HG03025 (cell line): ENCODE results near the gene ATP1B1.
A peak's percentile ranks its signal among the peaks of the same experiment; 100 is the strongest.

Experiments used
- ATAC-seq: cut with Tn5 transposase; IDR thresholded peaks from one replicate; pipeline ENCODE4 v1.9.1; 2021; ENCODE audit warnings: mild to moderate bottlenecking, moderate library complexity; ENCODE audit not compliant: unreplicated experiment, low FRiP score

Gene ATP1B1

DNA sequence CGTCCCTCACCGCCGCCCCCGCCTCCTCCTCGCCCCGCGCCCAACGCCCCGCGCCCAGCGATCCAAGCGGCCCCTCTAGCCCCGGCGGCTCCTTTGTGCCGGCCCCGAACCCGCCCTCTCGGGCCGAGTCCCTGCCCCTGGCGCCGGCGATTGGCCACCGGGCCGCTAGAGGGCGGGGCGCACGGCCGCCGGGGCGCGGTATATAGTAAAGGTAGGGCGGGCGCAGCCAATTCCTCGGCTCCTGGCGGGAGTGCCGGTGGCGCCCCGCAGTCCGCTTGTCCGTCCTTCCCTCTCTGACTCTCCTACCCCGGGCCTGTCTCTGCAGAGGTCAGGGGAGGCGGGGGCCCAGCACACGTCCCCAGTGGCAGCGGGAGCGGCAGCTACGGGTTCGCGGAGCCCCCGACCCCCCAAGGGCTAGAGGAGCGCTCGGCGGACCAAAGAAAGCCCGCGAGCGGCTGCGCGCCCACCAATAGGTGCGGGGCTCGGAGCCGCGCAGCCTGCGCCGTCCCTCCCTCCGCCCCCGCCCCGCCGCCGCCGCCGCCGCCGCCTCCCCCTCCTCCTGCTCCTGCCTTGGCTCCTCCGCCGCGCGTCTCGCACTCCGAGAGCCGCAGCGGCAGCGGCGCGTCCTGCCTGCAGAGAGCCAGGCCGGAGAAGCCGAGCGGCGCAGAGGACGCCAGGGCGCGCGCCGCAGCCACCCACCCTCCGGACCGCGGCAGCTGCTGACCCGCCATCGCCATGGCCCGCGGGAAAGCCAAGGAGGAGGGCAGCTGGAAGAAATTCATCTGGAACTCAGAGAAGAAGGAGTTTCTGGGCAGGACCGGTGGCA is at the start of gene ATP1B1:
TSS of gene ATP1B1 (plus strand) at position 596 of the 826 bp plus-strand sequence. CDS start at position 736, 140 bp downstream.
- peak; percentile 95 for ATAC-seq

DNA sequence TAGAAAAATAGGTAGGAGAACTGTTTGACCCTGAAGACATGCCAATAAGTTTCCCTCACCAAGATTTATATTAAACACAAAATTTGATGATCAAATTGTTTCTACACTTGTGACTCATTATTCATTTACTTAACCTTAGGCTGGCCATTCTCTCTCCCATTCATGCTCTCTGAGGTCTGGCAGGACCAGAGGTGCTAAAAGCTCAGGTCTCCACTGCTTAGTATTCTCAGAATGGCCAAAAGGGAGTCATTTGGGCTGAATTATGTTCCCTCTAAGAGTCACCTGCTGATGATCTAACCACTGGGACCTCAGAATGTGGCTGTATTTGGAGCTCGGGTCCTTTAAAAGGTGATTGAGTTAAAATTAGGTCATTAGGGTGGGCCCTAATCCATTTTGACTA is 47.1 kb upstream of the ATP1B1 start:
- ATAC-seq = no peak

DNA sequence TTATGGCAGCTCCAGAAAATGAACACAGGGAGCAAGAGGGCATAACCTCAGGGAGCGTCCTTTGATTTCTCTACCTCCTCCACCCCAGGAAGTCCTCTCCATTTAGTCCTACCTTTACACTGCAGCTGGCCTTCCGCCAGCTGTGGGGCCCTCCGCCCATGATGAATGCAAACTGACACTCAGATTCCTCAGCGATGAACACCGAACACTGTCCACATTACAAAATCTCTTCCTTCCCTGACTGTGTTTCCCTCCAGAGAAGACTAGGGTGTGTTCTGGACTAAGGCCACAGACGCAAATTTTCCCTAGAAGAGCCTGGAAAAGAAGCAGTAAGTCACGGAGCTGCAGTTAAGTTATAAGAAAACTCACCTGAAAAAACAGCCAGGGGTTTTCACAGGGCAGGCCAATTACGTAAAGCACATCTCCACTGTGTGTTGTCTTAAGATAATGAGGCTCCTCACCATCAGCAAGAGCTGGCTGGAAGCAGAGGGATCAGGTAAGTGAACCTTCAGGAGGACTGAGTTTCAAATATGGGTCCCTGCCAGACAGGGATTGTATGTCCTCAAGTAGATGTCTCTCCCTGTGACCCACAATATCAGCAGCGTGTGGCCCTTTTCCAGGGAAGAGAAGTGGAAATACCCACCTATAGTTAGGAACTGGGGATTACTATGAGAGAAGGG is 46.3 kb upstream of the ATP1B1 start:
- ATAC-seq = no peak

DNA sequence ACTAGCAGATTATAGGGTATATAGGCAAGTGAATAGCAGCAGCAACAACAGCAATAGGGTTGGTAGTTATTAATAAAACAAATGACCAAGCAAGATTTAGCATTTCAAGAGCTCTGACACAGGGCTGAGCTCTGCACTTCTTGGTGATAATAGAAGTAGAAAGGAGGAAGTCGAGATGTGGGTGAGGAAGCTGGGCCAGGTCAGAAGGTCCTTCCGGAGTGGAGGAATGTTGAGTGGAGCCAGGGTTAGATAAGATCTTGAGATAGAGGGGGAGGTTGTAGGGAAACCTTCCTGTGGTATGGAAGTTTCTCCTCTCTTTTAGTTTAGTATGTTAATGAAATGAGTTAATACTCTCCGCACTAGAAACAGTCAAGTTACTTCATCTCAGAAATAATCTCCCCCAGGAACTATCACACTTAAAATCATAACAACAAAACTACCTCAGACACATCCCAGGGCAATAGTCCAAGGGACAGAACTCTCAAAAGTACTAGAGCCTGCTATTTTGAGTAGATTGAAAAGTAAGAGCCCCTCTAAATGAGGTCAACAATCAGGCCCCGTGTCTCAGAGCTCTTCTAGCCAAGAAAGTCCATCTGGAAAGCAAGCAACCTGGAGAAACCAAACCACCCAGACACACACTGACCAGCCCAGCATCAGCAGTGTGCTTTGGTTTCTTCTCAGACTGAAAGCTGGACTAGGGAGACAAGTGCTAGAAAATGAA is 45.4 kb upstream of the ATP1B1 start:
- ATAC-seq = no peak

DNA sequence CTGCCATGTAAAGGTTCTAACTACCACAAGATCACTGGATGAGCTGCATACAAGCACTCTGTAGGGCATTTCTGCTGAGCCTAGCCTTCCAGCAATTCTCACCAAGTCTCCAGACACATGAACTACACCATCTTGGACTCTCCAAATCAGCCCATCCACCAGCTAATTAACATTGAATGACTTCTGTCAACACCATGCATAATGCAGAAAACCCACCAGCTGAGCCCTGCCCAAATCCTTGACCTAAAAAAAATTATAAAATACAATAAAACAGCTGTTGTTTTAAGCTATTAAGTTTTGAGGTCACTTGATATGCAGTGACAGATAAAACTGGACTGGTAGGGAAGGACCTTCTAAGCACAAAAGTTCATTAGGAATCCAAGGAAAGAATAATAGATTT is 44.3 kb upstream of the ATP1B1 start:
- no peak for ATAC-seq

DNA sequence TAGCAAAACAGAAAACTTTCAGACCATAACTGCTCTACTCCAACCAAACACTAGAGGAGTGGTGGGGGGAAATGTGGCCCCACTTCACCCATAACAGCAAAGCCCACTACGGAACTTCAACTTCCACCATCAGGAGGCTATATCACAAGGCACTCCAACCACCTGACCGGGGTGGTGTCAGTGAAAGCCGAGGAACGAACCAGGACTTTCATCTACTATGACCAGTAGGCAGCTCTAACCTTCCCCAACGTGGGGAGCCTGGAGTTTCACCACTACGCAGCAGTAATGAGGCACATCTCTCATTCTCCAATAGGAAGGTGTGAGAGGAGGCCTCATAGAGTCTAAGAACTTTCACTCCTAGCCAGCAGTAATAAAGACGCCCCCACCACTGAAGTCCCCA is 42.4 kb upstream of the ATP1B1 start:
- ATAC-seq = no peak

DNA sequence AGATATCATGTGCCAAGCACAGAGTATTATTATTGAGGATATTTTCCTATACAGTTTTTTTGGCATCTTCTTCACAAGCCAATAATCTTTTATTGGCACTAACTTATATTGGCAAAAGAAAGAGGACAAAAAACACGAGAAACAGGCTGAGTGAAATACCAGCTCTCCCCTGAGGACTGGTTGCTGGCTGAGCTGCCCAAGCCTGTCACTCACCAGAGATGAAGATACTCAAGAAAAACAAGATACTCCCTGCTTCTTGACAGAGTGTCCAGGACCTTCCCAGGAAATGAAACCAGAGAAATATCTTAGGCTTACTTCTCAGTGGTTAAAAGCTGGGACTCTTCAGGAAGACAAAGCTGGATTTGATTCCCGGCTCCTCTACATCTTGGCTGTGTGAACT is 35.9 kb upstream of the ATP1B1 start:
- ATAC-seq = no peak

DNA sequence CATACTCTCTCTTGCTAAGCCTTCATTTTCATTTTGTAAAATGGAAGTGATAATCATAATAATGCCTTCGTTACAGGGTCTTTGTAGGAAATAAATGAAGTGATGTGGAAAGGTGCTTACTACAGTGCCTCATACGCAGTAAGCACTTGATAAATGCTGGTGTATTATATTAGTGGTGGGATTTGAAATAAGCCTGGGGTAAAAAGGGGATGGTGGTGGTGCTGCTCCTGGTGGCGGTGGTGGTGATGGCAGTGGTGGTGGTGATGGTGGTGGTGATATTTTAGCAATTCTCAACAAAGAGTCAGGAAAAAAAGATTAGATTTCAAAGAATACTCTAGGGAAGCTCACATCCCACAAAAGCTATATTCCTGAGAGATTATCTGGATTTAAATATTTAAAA is 35.5 kb upstream of the ATP1B1 start:
- no peak for ATAC-seq

DNA sequence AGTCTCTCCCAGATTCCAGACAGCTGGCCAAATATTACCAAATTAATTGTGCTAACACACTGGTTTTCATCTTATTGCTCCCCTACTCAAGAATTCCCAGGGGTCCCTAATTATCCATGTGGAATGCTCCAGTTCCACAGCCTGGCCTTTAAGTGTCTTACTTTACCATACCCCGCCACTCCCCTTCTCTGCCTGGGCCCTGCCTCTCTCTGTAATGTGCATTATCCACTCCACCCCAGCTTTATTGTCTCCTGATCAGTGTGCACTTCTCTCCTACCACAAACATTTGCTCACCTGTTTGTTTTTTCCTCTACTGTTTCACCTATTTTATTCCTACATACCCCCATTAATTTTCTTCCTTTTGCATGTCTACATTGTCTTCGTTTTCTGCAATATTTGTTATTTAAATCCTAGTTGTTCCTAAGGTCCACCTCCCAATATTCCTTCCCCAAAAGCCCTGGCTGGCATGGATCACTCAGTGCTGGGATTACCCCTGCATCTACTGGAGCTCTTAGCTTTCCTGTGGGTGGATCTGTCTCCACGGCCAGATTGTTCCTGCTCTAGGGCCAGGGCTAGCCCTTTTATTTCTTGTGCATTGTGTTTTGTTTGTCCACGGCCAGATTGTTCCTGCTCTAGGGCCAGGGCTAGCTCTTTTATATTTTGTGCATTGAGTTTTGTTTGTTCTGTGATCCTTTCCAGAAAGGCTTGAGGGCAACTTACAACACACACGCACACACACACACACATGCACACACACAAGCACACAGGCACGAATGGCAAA is 33.4 kb upstream of the ATP1B1 start:
- no peak for ATAC-seq

DNA sequence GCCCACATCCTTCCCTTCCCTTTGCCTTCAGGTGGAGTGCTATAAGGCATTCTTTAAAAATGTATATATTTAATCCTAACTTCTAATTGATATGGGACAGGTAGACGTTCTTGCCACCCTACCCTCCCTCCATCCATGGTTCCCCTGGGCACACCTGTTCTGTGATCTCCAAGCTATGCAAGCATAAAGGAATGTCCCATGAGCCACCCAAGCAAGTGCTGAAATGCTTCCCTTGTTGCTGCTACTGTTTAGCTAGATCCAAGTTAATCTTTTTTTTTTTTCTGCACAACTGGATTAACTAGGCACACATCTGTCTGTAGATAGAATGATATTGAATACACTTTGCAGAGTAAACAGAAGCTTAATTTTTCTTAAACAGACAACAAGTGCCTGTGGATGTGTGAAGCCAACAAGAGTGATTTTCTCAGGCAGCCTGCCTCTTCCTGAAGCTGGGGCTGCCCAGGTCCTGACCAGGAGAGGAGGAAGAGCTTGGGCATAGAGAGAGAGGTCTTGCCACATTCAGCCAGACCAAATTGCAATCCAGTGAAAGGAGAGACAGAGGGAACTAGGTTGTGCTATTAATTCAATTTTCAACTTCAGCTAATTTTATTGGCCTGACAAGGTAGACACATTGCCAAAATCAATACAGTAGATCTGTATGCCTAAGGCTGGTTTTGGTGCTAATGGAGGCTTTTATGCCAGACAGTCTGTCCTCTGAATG is 28.2 kb upstream of the ATP1B1 start:
- no peak for ATAC-seq

DNA sequence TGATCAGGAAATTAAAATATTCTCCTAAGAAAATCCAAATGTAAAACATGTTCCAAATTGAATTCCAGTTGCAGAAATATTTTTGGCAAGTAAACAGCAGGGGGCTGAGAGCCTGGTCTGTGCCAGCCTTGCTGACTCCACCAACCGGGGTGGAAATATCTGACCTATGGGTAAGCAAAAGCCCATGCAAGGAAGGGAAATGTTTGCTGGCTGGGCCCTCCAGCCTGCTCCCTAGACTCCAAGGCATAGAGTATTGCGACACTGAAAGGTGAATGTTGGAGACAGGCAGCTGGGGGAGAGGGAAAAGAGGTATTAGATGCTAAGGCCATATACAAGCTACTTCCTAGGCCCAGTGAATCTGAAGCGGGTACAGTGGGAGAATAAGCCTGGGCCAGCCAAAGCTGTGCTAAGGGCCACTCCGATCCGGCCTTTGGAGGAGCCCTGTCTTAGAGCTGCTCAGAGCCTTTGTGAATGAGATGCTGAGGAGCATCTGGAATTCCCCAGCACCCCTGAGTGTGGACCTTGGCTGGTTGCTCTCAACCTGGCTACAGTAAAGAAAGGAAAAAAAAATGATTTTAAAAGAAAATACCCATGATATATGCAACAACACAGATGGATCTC is 24.9 kb upstream of the ATP1B1 start:
- no peak for ATAC-seq

DNA sequence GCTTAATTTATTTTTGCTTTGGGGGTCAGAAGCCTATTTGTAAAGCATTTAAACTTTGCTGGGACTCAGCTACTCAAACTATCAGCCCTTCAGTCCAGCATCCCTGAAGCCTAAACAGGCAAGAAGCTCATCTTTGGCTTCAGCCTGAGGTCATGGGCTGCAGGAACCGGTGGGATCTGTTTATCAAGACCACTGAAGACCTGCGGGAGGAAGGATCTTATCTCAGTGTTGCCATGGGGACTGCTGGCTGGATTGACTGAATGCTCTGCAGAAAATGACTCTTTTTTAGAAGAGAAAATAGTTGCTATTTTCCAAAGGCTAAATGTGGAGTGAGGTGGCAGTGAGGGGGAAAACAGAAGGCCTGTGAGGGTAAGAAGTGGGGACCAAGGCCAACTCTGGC is 20.6 kb upstream of the ATP1B1 start:
- no peak for ATAC-seq

DNA sequence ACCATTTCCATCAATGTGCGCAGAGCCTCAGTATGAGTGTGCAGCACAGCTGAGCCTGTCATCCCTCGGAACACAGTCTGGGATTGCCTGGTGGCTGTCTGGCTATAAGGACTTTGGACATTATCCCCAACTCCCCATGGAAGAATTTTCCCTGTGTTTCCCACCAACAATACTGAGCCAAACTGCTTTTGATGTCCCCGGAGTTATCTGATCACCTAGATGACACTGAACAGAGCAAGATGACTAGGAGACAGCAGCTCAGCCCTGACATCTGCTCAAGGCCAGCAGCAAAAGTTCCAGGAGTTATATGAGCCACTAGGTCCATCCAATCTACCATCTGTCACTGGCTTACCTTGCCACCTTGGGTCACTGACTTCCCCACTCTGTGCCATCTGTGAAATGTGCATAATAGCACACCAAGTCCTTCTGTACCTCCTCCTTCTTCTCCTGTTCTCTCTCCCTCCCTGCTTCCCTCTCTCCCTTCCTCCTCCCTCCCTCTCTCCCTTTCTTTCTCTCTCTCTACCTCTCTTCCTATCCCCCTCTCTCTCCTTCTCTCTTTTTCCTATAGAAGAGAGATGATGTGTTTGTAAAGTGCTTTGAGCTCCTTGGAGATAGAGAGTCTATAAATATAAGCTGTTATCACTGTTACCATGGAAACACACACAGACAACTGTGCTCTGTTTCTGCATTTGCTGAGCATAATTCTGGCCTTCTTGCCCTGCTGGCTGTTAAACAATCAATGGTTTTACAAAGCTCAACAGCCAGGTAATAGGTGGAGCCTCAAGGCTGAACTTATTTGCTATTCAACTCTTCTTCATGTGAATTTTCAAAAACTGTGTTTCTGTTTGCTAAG is 19.7 kb upstream of the ATP1B1 start:
- ATAC-seq = no peak

DNA sequence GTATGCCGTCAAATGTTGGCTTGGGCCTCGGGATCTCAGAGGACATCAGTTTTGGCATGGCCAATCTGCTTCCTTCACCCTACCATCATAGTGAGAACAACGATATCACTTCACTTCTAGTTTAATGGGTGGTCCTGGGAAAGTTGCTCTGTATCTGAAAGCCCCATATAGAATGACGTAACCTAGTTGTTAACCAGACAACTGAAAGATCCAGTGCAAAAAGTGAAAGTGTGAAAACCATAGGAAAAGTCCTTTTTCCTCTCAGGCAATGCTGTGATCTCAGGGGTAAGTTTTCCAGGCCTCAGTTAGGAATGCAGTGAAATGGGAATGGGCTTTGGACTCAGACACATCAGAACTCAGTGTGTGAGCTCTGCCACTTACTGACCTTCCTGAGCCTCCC is 18.6 kb upstream of the ATP1B1 start:
- ATAC-seq = no peak

DNA sequence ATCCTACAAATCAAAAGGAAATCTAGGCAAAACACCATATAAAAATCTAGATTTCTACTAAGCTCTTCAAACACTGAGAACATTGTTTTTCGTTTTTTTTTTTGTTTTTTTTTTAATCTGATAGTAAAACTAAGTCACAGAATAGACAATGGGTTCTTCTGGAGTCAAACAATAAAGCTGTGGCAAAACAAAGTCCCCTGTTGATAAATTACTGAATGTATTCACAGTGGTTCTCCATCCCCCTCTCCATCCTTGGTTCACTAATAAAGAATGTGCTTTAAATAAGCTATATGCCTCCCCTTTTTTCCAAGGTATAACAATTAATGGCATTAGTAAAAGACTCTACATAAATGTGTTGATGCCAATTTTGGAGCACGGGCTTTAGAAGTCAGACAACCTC is 16.7 kb upstream of the ATP1B1 start:
- no peak for ATAC-seq

DNA sequence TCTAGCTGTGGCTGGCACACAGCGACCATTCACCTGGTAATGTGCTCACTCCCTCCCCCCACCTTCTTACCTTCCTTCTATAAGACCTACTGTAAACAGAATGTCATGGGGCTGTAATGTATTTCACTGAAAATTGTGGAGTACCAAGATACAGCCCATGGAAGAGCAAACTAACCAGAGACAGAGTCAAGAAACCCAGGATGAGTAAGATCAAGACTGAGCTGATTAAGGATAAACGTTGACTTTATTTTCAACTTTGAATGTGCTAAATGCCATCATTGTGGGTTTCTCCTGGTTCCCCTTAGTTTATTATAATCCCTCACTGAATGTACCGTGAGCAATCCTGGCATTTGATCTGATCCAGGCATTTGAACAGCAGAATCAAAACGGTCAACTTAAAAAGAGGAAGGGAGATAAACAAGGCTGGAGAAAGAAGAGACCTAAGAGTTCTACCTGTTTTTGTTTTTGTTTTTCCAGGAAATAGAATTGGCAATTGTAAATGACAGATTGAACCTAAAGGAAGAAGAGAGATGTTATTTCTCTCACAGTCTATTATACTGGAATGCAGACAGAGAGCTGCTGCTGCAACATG is 16.1 kb upstream of the ATP1B1 start:
- ATAC-seq = no peak

DNA sequence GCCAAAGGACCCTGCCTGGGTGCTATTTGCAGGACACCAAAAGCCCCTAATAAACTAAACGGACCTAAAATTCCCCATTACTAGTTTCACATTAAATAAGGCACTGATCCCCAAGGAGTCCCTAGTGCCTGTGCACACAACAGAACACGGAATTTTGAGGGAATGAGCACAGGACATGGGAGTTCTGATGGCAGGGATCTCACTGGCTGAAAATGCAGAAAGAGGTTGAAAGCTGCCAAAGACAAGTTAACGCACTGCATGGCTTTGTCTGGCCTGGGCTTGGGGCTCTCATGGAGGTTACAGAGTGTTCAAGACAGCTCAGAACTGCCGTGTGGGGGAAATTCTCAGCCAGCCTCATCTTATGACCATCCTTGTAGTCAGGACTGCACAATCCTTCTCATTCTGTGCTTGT is 15.6 kb upstream of the ATP1B1 start:
- peak; percentile 48 for ATAC-seq

DNA sequence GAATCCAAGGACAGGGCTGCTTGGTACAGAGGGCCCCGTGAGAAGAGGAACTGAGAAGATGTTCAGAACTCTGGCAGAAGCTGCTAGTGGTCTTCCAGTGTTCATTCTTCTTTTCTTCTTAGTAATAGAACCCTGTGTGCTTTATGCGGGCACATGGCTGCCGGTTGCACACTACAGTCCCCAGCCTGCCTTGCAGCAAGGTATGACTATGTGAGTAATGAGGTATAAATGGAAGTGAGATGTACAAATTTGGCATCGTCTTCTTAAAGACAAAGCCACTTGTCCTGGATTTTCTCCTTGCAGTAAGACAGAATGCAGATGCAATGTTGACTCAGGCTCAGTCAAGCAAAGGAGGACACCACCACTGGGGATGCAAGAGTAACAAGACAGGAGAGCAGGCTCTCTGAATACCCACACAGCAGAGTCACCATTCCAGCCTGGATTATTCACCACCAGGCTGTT is 15.0 kb upstream of the ATP1B1 start:
- ATAC-seq = peak; percentile 78
